GM12875 (cell line): Measurements from ENCODE around the gene GNB3.

Source experiments
- H3K4me3 ChIP-seq: one replicate; pipeline ENCODE4 v1.5.1; 2011; ENCODE audit warnings: low read depth, low read length, control low read depth
- TF ChIP-seq, protein P1 (sequence below): IDR thresholded peaks from 2 replicates; pipeline ENCODE4 v1.5.1; 2011; ENCODE audit warnings: low read depth, mild to moderate bottlenecking, control low read depth, inconsistent platforms, low read length, moderate library complexity, borderline replicate concordance; ENCODE audit not compliant: insufficient read depth

Gene GNB3

DNA sequence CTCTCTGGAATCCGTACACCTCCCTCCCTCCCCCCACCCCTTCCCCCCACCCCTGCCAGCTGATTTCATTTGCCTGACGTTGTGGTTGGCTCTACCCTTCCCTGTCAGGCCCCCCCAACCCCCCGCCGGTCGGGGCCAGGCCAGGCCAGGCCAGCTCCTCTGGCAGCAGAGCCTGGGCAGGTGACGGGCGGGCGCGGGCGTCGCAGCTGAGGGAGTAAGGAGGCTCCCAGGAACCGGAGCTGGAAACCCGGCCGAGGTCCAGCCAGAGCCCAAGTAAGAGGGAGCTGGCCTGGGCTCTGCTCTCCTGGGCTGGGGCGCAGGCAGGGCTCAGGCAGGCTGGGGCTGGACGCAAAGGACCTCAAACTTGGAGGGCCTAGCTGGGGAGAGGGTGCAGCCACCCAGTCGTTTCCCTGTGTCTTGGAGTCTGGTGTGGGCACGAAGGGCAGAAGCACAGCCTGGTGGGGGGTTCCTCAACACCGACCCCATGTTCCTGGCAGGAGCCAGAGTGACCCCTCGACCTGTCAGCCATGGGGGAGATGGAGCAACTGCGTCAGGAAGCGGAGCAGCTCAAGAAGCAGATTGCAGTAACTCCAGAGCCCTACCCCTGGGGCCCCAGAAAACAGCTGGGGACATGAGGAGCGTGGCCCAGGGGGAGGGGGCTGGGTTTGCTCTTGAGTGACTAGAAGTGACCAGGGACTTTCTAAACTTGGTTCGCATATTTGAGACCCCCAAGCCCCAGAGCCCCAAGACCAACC, at the start of gene GNB3:
TSS of gene GNB3 (plus strand) at position 165 of the 755 bp plus-strand sequence. CDS start at position 528, 363 bp downstream.
- H3K4me3 ChIP-seq = no peak within 1 kb of the TSS
- TF ChIP-seq, protein P1, sequence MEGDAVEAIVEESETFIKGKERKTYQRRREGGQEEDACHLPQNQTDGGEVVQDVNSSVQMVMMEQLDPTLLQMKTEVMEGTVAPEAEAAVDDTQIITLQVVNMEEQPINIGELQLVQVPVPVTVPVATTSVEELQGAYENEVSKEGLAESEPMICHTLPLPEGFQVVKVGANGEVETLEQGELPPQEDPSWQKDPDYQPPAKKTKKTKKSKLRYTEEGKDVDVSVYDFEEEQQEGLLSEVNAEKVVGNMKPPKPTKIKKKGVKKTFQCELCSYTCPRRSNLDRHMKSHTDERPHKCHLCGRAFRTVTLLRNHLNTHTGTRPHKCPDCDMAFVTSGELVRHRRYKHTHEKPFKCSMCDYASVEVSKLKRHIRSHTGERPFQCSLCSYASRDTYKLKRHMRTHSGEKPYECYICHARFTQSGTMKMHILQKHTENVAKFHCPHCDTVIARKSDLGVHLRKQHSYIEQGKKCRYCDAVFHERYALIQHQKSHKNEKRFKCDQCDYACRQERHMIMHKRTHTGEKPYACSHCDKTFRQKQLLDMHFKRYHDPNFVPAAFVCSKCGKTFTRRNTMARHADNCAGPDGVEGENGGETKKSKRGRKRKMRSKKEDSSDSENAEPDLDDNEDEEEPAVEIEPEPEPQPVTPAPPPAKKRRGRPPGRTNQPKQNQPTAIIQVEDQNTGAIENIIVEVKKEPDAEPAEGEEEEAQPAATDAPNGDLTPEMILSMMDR = no peak

DNA sequence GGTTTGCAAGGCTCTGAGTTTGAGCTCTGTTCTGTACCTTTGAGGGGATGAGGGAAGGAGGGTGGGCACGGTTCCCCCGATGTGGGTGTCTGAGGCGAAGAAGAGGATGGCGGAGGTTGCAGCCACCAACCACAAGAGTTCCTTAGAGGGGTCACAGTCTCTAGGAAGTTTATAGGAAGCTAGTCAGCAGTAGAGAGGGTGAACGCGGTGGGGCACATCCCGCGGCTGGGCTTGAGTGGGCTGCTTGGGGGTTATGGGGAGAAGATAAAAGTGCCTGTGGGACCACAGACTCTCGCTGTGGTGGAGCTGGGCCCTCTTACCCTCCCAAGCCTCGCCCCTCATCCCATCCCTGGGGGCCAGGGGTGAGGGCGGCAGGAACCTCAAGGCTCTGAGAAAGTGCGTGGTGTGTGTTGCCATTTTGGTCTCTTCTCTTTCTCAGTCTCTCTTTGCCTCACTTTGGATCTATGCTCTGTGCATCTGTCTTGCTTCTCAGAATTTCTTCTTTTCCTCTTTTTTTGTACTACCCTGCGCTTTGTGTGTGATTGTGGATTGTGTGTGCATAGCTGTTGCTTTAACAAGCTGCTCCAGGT, 48.7 kb upstream of the GNB3 start:
- TF ChIP-seq, protein P1 = no peak
- no peak overlapping the region for H3K4me3 ChIP-seq

DNA sequence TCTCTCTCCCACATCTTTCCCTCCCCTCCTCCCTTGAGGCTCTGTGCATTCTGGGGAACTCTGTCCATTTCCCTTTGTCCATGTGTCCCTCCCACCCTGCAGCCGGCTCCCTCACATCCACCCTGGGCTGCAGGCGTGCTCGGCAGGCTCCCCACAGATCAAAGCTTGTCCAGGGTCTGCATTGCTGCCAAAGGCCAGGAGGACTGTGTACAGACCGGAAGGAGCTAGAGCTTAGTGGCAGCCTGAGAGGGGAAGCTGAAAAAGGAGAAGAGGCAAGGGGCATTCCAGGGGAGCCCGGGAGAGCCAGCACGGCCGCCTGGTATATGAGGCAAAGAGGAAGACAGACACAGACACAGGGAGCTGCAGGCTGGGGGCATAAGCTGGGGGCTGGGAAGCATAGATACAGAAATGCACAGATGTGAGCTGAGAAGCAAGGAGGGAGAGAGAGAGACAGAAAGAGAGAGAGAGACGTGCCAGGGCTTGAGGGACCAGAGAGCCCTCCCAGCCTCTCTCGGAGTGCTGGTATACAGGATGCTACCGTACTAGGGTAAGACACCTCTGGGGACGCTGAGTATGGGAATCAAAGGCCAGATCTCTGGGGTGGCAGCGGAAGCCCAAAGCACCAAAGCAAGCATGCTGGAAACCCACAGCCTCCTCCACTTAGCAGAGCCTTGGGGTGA, 48.1 kb upstream of the GNB3 start:
- TF ChIP-seq, protein P1 = no peak

DNA sequence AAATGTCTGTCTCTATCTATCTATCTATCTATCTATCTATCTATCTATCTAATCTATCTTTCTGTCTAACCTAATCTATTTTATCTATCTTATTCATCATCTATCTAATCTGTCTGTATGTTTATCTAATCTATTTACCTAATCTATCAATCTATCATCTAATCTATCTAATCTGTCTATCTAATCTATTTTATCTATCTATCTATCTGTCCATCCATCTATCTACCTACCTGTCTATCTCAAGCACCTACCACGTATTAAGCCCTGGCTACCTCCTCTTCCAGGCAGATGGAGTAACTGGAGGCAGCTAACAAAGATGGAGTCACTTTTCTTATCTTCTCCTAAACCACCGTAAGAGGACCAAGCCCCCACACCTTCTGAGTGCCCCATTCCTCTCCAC, 45.6 kb upstream of the GNB3 start:
- TF ChIP-seq, protein P1 = no peak
- no peak overlapping the region for H3K4me3 ChIP-seq

More for the DNA sequence above, 48.1 kb upstream of the GNB3 start:
- no peak overlapping the region for H3K4me3 ChIP-seq

DNA sequence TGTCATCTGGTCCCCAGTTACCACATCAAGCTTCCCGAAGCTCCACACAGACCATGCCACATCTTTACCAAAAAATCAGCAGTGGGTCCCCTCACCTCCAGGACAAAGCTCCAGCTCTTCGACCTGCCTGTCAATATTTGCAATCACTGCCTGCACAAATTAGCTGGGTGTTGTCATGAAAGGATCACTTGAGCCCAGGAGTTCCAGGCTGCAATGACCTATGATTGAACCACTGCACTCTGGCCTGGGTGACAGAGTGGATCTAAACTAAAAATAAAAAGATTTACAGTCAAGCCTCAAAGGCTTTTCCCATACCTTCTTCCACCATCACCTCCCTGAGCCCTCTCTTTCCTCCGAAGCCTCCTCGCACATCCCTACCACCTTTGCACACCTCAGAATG, 44.1 kb upstream of the GNB3 start:
- TF ChIP-seq, protein P1 = no peak

DNA sequence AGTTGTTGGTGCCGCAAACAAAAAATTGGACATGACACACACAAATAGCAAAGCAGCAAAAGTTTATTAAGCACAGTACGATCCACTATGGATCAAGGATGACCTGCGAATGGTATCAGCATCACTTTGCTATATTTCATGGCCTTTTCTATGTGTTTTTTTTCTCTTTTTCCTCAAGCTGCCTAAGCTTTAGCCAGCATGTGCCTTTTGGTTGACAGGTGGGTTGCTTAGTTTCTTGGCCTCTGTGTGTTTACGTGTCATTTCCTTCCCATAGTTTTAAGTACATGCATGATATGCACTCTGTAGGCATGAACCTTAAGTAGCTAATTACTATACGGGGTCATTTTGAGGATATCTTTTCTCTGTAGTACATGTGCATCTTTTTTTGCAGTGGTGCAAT, 41.6 kb upstream of the GNB3 start:
- TF ChIP-seq, protein P1 = no peak
- H3K4me3 ChIP-seq = no peak overlapping the region

More for the DNA sequence above, 44.1 kb upstream of the GNB3 start:
- no peak overlapping the region for H3K4me3 ChIP-seq
